ENCODE results near the gene CSTB. TPM values are rescaled to one million over a fixed set of nuclear protein-coding genes. Genes with fewer than 3 reads are reported as not detected.
"Not testable (repeated sequence)": the region's sequence is repeated elsewhere in the genome, so short reads cannot be mapped to it uniquely, and the experiment has no call there.

The CSTB gene, protein sequence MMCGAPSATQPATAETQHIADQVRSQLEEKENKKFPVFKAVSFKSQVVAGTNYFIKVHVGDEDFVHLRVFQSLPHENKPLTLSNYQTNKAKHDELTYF
- 42.0 and 42.6 TPM in 2 replicates for total RNA-seq
- long read RNA-seq, transcript CSTB-201 (3 exons, 2,164 nt): major isoform, 28 of 33 reads
- long read RNA-seq, partial matches to known transcripts: 0 of 33 reads
- long read RNA-seq, other reads (novel, unspliced or antisense): 0 of 33 reads

GRCh38 chr21:43775795-43776430 is at the start of gene CSTB:
CSTB (minus strand) TSS chr21:43776308; CDS start chr21:43776269, 39 bp downstream.
- peaks cover 8% of the 10 kb centered on the region for H3K36me3 Mint-ChIP-seq (ENCODE audit: insufficient read depth)
- peak within 1 kb of the TSS; percentile 90 for H3K27ac Mint-ChIP-seq
- TF ChIP-seq, protein P1, sequence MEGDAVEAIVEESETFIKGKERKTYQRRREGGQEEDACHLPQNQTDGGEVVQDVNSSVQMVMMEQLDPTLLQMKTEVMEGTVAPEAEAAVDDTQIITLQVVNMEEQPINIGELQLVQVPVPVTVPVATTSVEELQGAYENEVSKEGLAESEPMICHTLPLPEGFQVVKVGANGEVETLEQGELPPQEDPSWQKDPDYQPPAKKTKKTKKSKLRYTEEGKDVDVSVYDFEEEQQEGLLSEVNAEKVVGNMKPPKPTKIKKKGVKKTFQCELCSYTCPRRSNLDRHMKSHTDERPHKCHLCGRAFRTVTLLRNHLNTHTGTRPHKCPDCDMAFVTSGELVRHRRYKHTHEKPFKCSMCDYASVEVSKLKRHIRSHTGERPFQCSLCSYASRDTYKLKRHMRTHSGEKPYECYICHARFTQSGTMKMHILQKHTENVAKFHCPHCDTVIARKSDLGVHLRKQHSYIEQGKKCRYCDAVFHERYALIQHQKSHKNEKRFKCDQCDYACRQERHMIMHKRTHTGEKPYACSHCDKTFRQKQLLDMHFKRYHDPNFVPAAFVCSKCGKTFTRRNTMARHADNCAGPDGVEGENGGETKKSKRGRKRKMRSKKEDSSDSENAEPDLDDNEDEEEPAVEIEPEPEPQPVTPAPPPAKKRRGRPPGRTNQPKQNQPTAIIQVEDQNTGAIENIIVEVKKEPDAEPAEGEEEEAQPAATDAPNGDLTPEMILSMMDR (IDR thresholded peaks at IDR 0.05; ENCODE audit: unreplicated experiment): peak; percentile 21
- peak within 1 kb of the TSS; percentile 86 for H3K4me3 Mint-ChIP-seq (ENCODE audit: low read depth)
- DNase-seq (ENCODE audit: low spot score, unreplicated experiment): peak; percentile 79
- H3K9me3 Mint-ChIP-seq (ENCODE audit: low read depth): no peaks in the 10 kb centered on the region
- H3K4me1 Mint-ChIP-seq (ENCODE audit: low read depth): peaks cover 13% of the 10 kb centered on the region
- H3K27me3 Mint-ChIP-seq: no peaks in the 10 kb centered on the region

- DNase-seq (ENCODE audit: low spot score, unreplicated experiment): no peak
- TF ChIP-seq, protein P1 (IDR thresholded peaks at IDR 0.05; ENCODE audit: unreplicated experiment): no peak
- Mint-ChIP-seq H3K27me3 (peaks cover 12% of the 10 kb centered on the region), H3K9me3 (ENCODE audit: low read depth) (no peaks in the 10 kb centered on the region), H3K4me1 (ENCODE audit: low read depth) (peaks cover 6% of the 10 kb centered on the region), H3K27ac (no peak overlapping the region), H3K4me3 (ENCODE audit: low read depth) (no peak overlapping the region), H3K36me3 (ENCODE audit: insufficient read depth) (no peaks in the 10 kb centered on the region)
These were observed 49.3 kb upstream of the CSTB start for GRCh38 chr21:43825242-43825935.

- Mint-ChIP-seq H3K36me3 (ENCODE audit: insufficient read depth) (no peaks in the 10 kb centered on the region), H3K27ac (no peak overlapping the region), H3K4me1 (ENCODE audit: low read depth) (peaks cover 6% of the 10 kb centered on the region), H3K9me3 (ENCODE audit: low read depth) (no peaks in the 10 kb centered on the region), H3K27me3 (peaks cover 12% of the 10 kb centered on the region), H3K4me3 (ENCODE audit: low read depth) (no peak overlapping the region)
- TF ChIP-seq, protein P1 (IDR thresholded peaks at IDR 0.05; ENCODE audit: unreplicated experiment): no peak
- no peak for DNase-seq (ENCODE audit: low spot score, unreplicated experiment)
These were observed 48.5 kb upstream of the CSTB start for GRCh38 chr21:43824333-43825241.

DNA sequence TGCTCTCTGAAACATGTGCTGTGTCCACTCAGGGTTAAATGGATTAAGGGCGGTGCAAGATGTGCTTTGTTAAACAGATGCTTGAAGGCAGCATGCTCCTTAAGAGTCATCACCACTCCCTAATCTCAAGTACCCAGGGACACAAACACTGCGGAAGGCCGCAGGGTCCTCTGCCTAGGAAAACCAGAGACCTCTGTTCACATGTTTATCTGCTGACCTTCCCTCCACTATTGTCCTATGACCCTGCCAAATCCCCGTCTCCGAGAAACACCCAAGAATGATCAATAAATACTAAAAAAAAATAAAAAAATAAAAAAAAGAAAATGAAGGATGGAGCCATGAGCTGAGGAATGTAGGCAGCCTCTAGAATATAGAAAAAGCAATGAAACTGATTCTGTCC is 46.6 kb upstream of the CSTB start:
- not testable (repeated sequence) for H3K4me1 Mint-ChIP-seq (ENCODE audit: low read depth); DNase-seq (ENCODE audit: low spot score, unreplicated experiment); H3K4me3 Mint-ChIP-seq (ENCODE audit: low read depth); H3K27ac Mint-ChIP-seq; H3K27me3 Mint-ChIP-seq; H3K9me3 Mint-ChIP-seq (ENCODE audit: low read depth); H3K36me3 Mint-ChIP-seq (ENCODE audit: insufficient read depth)

- not testable (repeated sequence) for H3K36me3 Mint-ChIP-seq (ENCODE audit: insufficient read depth)
These were observed 46.1 kb upstream of the CSTB start for GRCh38 chr21:43822166-43822565.

GRCh38 chr21:43820466-43820865 is 44.4 kb upstream of the CSTB start:
- peaks cover 1% of the 10 kb centered on the region for H3K36me3 Mint-ChIP-seq (ENCODE audit: insufficient read depth)
- DNase-seq (ENCODE audit: low spot score, unreplicated experiment): no peak
- no peaks in the 10 kb centered on the region for H3K27me3 Mint-ChIP-seq
- no peak overlapping the region for H3K4me3 Mint-ChIP-seq (ENCODE audit: low read depth)
- TF ChIP-seq, protein P1 (IDR thresholded peaks at IDR 0.05; ENCODE audit: unreplicated experiment): no peak
- no peaks in the 10 kb centered on the region for H3K4me1 Mint-ChIP-seq (ENCODE audit: low read depth)
- peak overlapping the region; percentile 59 for H3K27ac Mint-ChIP-seq
- H3K9me3 Mint-ChIP-seq (ENCODE audit: low read depth): peaks cover 4% of the 10 kb centered on the region

More at GRCh38 chr21:43822166-43822565, 46.1 kb upstream of the CSTB start:
- not testable (repeated sequence) for H3K27me3 Mint-ChIP-seq; H3K9me3 Mint-ChIP-seq (ENCODE audit: low read depth); DNase-seq (ENCODE audit: low spot score, unreplicated experiment); H3K4me3 Mint-ChIP-seq (ENCODE audit: low read depth); H3K4me1 Mint-ChIP-seq (ENCODE audit: low read depth); H3K27ac Mint-ChIP-seq
